LNCaP clone FGC (cell line): ENCODE results near the gene RERGL.

ENCODE experiments used
- DNase-seq: peaks from one replicate; pipeline ENCODE4 v3.0.0-alpha.2; 2011; ENCODE audit warnings: low read depth
- H3K4me3 ChIP-seq: 2 replicates; pipeline ENCODE4 v1.5.1; 2011; ENCODE audit warnings: mild to moderate bottlenecking, low read depth, low read length, control low read depth
- TF ChIP-seq, protein P1 (sequence below): IDR thresholded peaks from 2 replicates; pipeline ENCODE4 v1.5.1; 2012; ENCODE audit warnings: mild to moderate bottlenecking; ENCODE audit not compliant: control insufficient read depth, insufficient read depth; ENCODE audit errors: extremely low read depth

RERGL gene

DNA sequence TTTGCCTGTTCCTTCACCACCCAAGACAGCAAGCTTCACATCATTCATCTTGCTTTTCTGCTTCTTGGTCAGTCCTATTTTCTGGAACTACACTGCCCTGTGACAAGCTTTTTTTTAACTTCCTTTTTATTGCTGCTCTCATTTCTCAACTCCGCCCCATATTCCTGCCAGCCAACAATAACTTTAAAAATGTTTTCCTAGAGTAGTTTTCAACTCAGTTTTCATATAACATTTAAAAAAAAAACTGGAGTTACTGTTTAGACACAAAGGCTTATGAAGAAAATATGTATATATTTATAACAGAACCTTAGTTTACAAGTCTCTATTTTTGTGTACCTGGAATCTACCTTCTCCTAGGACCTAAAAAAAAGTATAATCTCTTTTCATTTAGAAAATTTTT, at the start of gene RERGL:
TSS of gene RERGL (minus strand) at position 101 of the 400 bp plus-strand sequence. CDS start at position 48, 53 bp downstream.
- H3K4me3 ChIP-seq = no peak within 1 kb of the TSS
- TF ChIP-seq, protein P1, sequence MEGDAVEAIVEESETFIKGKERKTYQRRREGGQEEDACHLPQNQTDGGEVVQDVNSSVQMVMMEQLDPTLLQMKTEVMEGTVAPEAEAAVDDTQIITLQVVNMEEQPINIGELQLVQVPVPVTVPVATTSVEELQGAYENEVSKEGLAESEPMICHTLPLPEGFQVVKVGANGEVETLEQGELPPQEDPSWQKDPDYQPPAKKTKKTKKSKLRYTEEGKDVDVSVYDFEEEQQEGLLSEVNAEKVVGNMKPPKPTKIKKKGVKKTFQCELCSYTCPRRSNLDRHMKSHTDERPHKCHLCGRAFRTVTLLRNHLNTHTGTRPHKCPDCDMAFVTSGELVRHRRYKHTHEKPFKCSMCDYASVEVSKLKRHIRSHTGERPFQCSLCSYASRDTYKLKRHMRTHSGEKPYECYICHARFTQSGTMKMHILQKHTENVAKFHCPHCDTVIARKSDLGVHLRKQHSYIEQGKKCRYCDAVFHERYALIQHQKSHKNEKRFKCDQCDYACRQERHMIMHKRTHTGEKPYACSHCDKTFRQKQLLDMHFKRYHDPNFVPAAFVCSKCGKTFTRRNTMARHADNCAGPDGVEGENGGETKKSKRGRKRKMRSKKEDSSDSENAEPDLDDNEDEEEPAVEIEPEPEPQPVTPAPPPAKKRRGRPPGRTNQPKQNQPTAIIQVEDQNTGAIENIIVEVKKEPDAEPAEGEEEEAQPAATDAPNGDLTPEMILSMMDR = no peak
- DNase-seq = no peak

DNA sequence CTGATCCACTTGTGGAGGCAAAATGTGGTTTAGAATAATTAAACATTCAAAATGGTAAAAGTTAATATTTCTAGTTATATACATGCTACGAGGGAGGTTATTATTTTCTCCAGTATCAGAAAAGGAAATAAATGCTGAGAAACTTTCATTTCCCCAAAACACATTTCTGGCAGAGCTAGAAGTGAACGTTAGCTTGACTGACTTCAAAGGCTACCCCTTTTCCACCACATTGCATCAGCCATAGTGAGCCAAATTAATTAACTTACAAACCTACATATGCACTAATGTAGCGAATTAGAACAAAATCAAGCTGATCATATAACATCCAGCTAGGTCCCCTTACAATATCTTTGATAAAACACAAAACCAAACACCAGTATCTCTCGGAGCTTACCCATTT, 49.3 kb upstream of the RERGL start:
- DNase-seq = no peak
- H3K4me3 ChIP-seq = no peak overlapping the region
- TF ChIP-seq, protein P1 = no peak

- DNase-seq = no peak
- TF ChIP-seq, protein P1 = no peak
- H3K4me3 ChIP-seq = no peak overlapping the region
Observed at GRCh38 chr12:18135509-18135908, 45.5 kb upstream of the RERGL start.

- TF ChIP-seq, protein P1 = no peak
- no peak overlapping the region for H3K4me3 ChIP-seq
- DNase-seq = no peak
Observed at GRCh38 chr12:18135086-18135485, 45.1 kb upstream of the RERGL start.

DNA sequence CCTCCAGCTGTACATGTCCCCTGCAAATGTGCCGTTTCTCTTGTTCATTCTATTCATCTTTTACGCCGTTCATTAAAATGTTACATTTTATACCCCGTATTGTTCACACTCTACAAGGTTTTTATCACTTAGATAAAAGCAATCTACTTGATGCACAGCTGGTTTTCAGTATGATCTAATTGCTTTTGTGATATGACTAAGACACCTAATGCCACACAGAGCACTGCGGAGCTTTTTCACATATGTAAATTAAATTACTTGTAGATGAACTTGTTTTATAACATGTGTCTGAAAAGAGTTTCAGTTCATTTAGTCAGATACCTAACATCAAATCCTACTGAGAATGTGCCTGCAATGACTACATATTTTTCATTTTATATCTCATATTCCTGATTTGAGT, 40.9 kb upstream of the RERGL start:
- DNase-seq = no peak
- TF ChIP-seq, protein P1 = no peak
- no peak overlapping the region for H3K4me3 ChIP-seq

DNA sequence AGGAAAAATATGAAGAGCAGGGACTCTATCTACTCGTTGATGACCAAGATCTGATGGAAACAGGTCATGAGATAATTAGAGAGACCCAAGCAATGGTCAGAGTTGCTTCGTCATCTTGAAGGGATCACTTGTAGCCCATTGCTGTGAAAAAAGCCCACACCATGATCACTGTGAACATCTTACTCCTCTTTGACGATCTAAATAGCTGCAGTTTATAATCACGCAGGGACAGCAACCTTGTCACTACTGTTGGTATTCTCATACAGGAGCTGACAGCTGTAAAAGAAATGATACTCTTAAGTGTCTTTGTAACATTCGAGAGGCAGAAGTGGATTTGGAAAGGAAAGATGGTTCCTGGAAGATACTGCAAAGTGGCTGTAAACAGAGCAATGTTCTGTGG, 33.7 kb upstream of the RERGL start:
- H3K4me3 ChIP-seq = no peak overlapping the region
- TF ChIP-seq, protein P1 = no peak
- no peak for DNase-seq

- TF ChIP-seq, protein P1 = no peak
- no peak for DNase-seq
- H3K4me3 ChIP-seq = no peak overlapping the region
Observed at GRCh38 chr12:18120899-18121298, 30.9 kb upstream of the RERGL start.
